Activated naive CD4-positive, alpha-beta T cell treated with anti-CD3 and anti-CD28 coated beads for 36 hours (primary cell): ENCODE results near the gene VSTM2B. TPM values are rescaled to one million over a fixed set of nuclear protein-coding genes. Genes with fewer than 3 reads are reported as not detected.

Source experiments
- CTCF ChIA-PET: fragments of 350-600 bp; sonication (Branson Sonifier 250); formaldehyde crosslinking; loops from one replicate; lab custom pipeline; 2021; ENCODE audit warnings: antibody characterized with exemption; lab: Charles Lee
- DNase-seq: peaks from one replicate; pipeline ENCODE4 v3.0.0-alpha.2; 2020
- H3K27ac Mint-ChIP-seq: one replicate; pipeline ENCODE4 v1.8.0; 2021; ENCODE audit warnings: mild to moderate bottlenecking, mixed read lengths
- H3K27me3 Mint-ChIP-seq: one replicate; pipeline ENCODE4 v1.8.0; 2021; ENCODE audit warnings: low read depth, mixed read lengths
- H3K36me3 Mint-ChIP-seq: one replicate; pipeline ENCODE4 v1.8.0; 2021; ENCODE audit warnings: low read depth, mixed read lengths
- H3K4me1 Mint-ChIP-seq: one replicate; pipeline ENCODE4 v1.8.0; 2021; ENCODE audit warnings: low read depth, mixed read lengths
- H3K4me3 Mint-ChIP-seq: one replicate; pipeline ENCODE4 v1.8.0; 2021; ENCODE audit warnings: mild to moderate bottlenecking, moderate library complexity, mixed read lengths
- H3K9me3 Mint-ChIP-seq: one replicate; pipeline ENCODE4 v1.8.0; 2021; ENCODE audit warnings: mixed read lengths
- intact Hi-C: fragments of 100-400 bp; cut with micrococcal nuclease; formaldehyde crosslinking; loops from one replicate; pipeline ENCODE4 v1.15.1; 2023
- total RNA-seq, 2 experiments: library from RNA; stranded (reverse); gene quantifications; one replicate each; pipeline ENCODE4 v1.2.3, GENCODE V29; 2021

Gene VSTM2B
- total RNA-seq, 2 experiments from 2014 or later = not detected

- peaks cover 20% of the 10 kb centered on the region for H3K9me3 Mint-ChIP-seq
Observed at GRCh38 chr19:29560313-29561075, 34.7 kb downstream of the VSTM2B start.

GRCh38 chr19:29561601-29562000 is 35.8 kb downstream of the VSTM2B start:
- H3K4me1 Mint-ChIP-seq = peaks cover 9% of the 10 kb centered on the region
- peaks cover 17% of the 10 kb centered on the region for H3K9me3 Mint-ChIP-seq
- DNase-seq = no peak
- peaks cover under 1% of the 10 kb centered on the region for H3K36me3 Mint-ChIP-seq
- intact Hi-C loops = no loop called here
- CTCF ChIA-PET = no interaction called here
- peaks cover 24% of the 10 kb centered on the region for H3K27me3 Mint-ChIP-seq
- no peak overlapping the region for H3K27ac Mint-ChIP-seq
- H3K4me3 Mint-ChIP-seq = no peak overlapping the region

More at GRCh38 chr19:29560313-29561075, 34.7 kb downstream of the VSTM2B start:
- no peak overlapping the region for H3K4me3 Mint-ChIP-seq
- peaks cover 25% of the 10 kb centered on the region for H3K27me3 Mint-ChIP-seq
- no peak for DNase-seq
- intact Hi-C loops = no loop called here
- H3K4me1 Mint-ChIP-seq = peaks cover 9% of the 10 kb centered on the region
- peaks cover 2% of the 10 kb centered on the region for H3K36me3 Mint-ChIP-seq
- CTCF ChIA-PET = no interaction called here
- no peak overlapping the region for H3K27ac Mint-ChIP-seq

GRCh38 chr19:29562299-29563297 is 36.8 kb downstream of the VSTM2B start:
- peaks cover 25% of the 10 kb centered on the region for H3K27me3 Mint-ChIP-seq
- peaks cover 16% of the 10 kb centered on the region for H3K9me3 Mint-ChIP-seq
- H3K4me1 Mint-ChIP-seq = peaks cover 9% of the 10 kb centered on the region
- no peaks in the 10 kb centered on the region for H3K36me3 Mint-ChIP-seq
- CTCF ChIA-PET = no interaction called here
- no peak overlapping the region for H3K4me3 Mint-ChIP-seq
- intact Hi-C loops = no loop called here
- no peak for DNase-seq
- H3K27ac Mint-ChIP-seq = no peak overlapping the region

GRCh38 chr19:29563486-29564101 is 37.8 kb downstream of the VSTM2B start:
- Mint-ChIP-seq H3K27ac (no peak overlapping the region), H3K4me1 (peaks cover 9% of the 10 kb centered on the region), H3K9me3 (peaks cover 12% of the 10 kb centered on the region), H3K27me3 (peaks cover 28% of the 10 kb centered on the region), H3K4me3 (no peak overlapping the region), H3K36me3 (no peaks in the 10 kb centered on the region)
- no peak for DNase-seq
- intact Hi-C loops = no loop called here
- CTCF ChIA-PET = no interaction called here

- Mint-ChIP-seq H3K4me3 (no peak overlapping the region), H3K9me3 (peaks cover 8% of the 10 kb centered on the region), H3K4me1 (peaks cover 9% of the 10 kb centered on the region), H3K27ac (no peak overlapping the region), H3K27me3 (peaks cover 28% of the 10 kb centered on the region), H3K36me3 (no peaks in the 10 kb centered on the region)
- intact Hi-C loops = no loop called here
- DNase-seq = no peak
- CTCF ChIA-PET = no interaction called here
Observed at GRCh38 chr19:29564574-29565005, 38.8 kb downstream of the VSTM2B start.

GRCh38 chr19:29565171-29565570 is 39.4 kb downstream of the VSTM2B start:
- Mint-ChIP-seq H3K27me3 (peaks cover 29% of the 10 kb centered on the region), H3K4me1 (peaks cover 9% of the 10 kb centered on the region), H3K27ac (no peak overlapping the region), H3K9me3 (peaks cover 2% of the 10 kb centered on the region), H3K4me3 (no peak overlapping the region), H3K36me3 (no peaks in the 10 kb centered on the region)
- intact Hi-C loops = no loop called here
- CTCF ChIA-PET = no interaction called here
- DNase-seq = no peak

- no peaks in the 10 kb centered on the region for H3K36me3 Mint-ChIP-seq
- CTCF ChIA-PET = no interaction called here
- no peaks in the 10 kb centered on the region for H3K9me3 Mint-ChIP-seq
- no peak overlapping the region for H3K4me3 Mint-ChIP-seq
- H3K4me1 Mint-ChIP-seq = peaks cover 9% of the 10 kb centered on the region
- peaks cover 32% of the 10 kb centered on the region for H3K27me3 Mint-ChIP-seq
- no peak overlapping the region for H3K27ac Mint-ChIP-seq
- DNase-seq = no peak
- intact Hi-C loops = no loop called here
Observed at GRCh38 chr19:29566496-29567054, 40.8 kb downstream of the VSTM2B start.

GRCh38 chr19:29567366-29567915 is 41.6 kb downstream of the VSTM2B start:
- CTCF ChIA-PET = interaction anchor here (0.6 kb wide), 2 partner anchors 164 to 307 kb away, joined by 3 read pairs; no protein-coding TSS in a partner anchor

GRCh38 chr19:29568036-29569025 is 42.5 kb downstream of the VSTM2B start:
- H3K4me1 Mint-ChIP-seq = peaks cover 9% of the 10 kb centered on the region
- no peaks in the 10 kb centered on the region for H3K36me3 Mint-ChIP-seq
- H3K27me3 Mint-ChIP-seq = peaks cover 38% of the 10 kb centered on the region
- CTCF ChIA-PET = interaction anchor here (0.6 to 0.7 kb wide), 3 partner anchors 37 to 308 kb away, joined by 3 read pairs; no protein-coding TSS in a partner anchor
- no peaks in the 10 kb centered on the region for H3K9me3 Mint-ChIP-seq
- intact Hi-C loops = no loop called here
- DNase-seq = no peak
- H3K27ac Mint-ChIP-seq = no peak overlapping the region
- H3K4me3 Mint-ChIP-seq = no peak overlapping the region

More at GRCh38 chr19:29567366-29567915, 41.6 kb downstream of the VSTM2B start:
- H3K9me3 Mint-ChIP-seq = no peaks in the 10 kb centered on the region
- peaks cover 9% of the 10 kb centered on the region for H3K4me1 Mint-ChIP-seq
- no peaks in the 10 kb centered on the region for H3K36me3 Mint-ChIP-seq
- H3K27me3 Mint-ChIP-seq = peaks cover 39% of the 10 kb centered on the region
- no peak overlapping the region for H3K4me3 Mint-ChIP-seq
- DNase-seq = no peak
- no peak overlapping the region for H3K27ac Mint-ChIP-seq
- intact Hi-C loops = no loop called here

GRCh38 chr19:29569038-29569911 is 43.5 kb downstream of the VSTM2B start:
- H3K27me3 Mint-ChIP-seq = peaks cover 43% of the 10 kb centered on the region
- CTCF ChIA-PET = interaction anchor here (0.7 kb wide), 1 partner anchor 38 kb away, joined by 3 read pairs; no protein-coding TSS in a partner anchor
- H3K36me3 Mint-ChIP-seq = no peaks in the 10 kb centered on the region
- H3K27ac Mint-ChIP-seq = no peak overlapping the region
- no peak for DNase-seq
- H3K4me1 Mint-ChIP-seq = peaks cover 9% of the 10 kb centered on the region
- H3K4me3 Mint-ChIP-seq = no peak overlapping the region
- intact Hi-C loops = no loop called here
- no peaks in the 10 kb centered on the region for H3K9me3 Mint-ChIP-seq
